Stimulated activated CD8-positive, alpha-beta memory T cell treated with anti-CD3 and anti-CD28 coated beads, Interleukin-4, amount 100 ng/mL, for 1 hour (primary cell): Measurements from ENCODE around the gene OLFM3.

Source experiments
- DNase-seq, 2 donors: peaks; one replicate each; pipeline ENCODE4 v3.0.0-alpha.2; 2020; ENCODE audit warnings: low read depth in 2 of 2, low spot score in 1 of 2

The OLFM3 gene

GRCh38 chr1:101945884-101946283 is 50.8 kb downstream of the OLFM3 start:
- no peak for DNase-seq

DNA sequence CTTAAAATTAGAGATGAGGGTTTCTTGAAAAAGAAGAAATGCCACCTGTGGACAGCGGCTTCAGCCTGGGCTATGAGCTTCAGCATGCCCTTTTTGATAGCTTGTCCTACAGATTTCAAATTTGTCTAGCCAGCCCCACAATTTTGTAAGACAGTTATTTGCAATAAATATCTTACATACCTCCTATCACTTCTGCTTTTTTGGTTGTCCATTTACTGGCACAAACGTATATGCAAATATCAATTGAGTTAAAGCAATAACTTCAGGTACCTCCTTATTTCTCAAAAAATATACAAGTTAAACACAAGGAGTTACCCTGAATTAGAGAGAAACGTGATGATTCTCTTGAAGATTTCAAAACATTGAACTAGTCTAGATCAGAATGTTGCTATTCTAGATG is 53.5 kb downstream of the OLFM3 start:
- DNase-seq, result no peak

DNA sequence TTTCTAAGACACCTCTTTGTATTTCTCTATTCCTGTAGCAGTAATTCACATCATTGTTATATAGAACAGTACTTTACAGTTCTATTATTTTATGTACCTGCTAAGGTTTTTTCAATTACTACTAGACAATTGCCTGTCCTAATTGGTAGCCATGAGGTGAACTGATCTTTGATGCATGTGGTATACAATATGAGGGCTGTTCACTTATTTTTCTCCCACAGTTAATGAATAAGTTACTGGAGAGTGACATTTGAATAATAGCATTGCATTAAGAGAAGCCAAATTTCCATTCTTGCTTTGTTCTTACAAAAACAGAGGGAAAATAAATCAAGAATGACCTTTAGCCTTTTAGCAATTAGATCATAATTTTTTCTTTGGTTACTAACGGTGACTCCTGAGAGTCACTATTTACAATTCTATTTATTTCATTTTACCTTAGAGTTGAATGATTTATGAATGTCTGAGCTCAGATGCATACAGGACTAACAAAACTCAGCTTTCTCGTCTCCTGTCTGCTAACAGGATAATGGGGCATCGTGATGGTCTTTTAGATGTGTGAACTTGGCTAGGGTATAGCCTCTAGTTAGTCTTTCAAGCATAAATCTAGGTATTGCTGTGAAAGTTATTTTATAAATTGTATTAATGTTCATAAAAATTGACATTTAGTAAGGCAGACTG is 54.1 kb downstream of the OLFM3 start:
- no peak for DNase-seq

- DNase-seq, result no peak
These were observed 58.0 kb downstream of the OLFM3 start for GRCh38 chr1:101938681-101939080.

DNA sequence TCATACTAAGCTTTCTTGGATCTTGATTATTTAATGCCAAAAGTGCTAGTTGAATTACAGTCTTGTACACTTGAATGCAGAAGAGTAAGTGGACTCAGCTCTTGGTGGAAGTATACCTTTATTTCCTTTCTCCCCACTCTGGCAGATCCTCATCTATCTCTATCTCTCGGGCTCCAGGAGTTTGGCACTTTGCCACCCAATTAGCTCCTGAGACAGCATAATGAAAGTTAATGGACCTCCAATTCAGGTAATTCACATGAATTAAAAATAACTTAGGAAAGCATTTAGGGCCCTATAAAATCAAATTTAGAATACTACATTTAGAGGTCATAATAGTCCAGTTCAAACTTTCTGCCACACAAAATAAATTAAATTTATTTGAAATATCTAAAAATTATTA is 67.4 kb downstream of the OLFM3 start:
- DNase-seq, result no peak

- no peak for DNase-seq
These were observed 67.9 kb downstream of the OLFM3 start for GRCh38 chr1:101928829-101929228.

GRCh38 chr1:101924700-101925099 is 72.0 kb downstream of the OLFM3 start:
- no peak for DNase-seq

GRCh38 chr1:101920577-101920976 is 76.1 kb downstream of the OLFM3 start:
- DNase-seq, result no peak

DNA sequence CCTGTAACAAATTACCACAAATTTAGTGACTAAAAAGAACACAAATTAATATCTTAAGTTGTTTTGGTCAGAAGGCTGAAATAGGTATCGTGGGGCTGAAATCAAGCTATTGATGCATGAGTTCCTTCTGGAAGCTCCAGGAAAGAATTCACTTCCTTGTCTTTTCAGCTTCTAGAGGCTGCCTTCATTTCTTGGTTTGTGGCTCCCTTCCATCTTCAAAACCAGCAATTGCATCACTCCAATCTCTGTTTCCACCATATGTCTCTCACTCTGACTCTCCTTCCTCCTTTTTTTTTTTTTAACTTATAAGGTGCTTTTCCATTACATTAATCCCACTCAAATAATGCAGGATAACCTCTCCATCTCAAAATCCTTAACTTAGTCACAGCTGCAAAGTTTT is 78.4 kb downstream of the OLFM3 start:
- DNase-seq, result no peak

GRCh38 chr1:101915597-101915996 is 81.1 kb downstream of the OLFM3 start:
- no peak for DNase-seq

GRCh38 chr1:101914473-101915242 is 82.1 kb downstream of the OLFM3 start:
- DNase-seq, result no peak

DNA sequence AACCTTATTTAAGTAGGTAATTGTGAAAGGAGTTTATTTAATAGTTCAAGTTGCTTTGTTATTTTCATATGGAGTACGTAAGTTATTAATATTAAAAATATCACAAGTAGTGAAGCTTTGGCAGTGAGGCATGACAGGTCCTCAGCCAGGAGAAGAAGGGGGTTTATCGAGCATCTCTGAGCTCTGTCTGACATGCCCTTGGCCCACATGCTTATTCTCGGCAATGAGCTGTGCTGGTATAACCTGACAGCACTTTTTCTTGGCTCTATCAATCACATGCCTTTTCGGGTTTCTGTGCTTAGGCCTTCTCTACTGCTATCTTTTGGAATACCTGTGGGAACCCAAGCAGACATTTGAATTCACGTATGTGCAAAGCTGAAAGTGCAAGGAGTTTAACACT is 84.8 kb downstream of the OLFM3 start:
- DNase-seq, result no peak

- no peak for DNase-seq
These were observed 87.7 kb downstream of the OLFM3 start for GRCh38 chr1:101908980-101909379.

DNA sequence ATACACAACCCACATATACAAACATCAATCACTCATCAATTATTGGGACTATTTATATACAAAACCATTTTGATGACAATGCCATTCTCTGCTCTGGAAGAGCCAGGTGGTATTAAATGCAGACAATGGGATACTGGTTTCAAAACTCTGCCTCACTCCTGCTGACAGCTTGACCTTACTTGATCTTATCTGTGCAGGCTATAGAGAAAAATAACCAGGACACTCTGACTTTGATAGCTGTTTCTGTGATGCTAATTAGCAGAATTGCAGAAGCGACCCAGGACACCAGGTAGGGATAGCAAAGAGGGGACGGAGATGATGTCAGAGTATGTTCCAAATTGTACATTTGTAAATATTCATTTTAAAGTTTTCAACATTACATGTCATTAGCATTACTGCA is 89.5 kb downstream of the OLFM3 start:
- DNase-seq, result no peak

- DNase-seq, result no peak
These were observed 91.4 kb downstream of the OLFM3 start for GRCh38 chr1:101905283-101905835.

DNA sequence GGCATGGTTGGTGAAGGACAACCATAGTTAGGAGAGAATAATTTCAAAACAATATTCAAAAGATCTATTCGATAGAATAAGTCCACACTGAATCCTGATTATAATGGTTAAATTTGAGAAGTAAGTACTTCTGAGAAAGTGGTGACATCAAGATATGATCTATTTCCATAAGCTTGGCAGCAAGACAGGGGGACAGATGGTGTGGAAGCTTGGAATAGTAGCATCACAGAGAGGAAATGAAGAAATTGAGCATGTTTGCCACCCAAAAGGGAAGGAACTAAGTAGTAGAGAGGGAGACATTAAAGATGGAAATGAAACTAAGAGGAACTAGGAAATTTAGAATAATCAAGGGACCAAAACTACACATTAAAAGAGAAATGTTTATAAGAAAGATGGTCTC is 94.5 kb downstream of the OLFM3 start:
- no peak for DNase-seq

DNA sequence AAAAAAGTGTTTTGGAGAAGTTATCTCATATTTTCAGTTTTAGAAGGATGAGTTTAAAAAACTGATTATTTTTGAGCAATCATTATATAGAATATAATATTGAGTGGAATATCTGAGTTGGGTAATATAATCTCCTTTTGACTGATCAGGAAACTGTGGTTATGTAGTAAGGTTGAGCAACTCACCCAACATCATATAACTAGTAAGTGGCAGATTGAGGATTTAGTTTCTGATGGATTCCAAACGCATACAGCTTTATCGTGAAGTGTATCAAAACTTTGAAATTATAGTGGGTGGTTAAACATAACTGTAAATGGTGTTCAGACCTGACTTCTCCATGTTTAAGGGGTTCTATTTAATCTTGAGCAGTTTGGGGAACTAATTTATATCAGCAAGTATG is 98.6 kb downstream of the OLFM3 start:
- no peak for DNase-seq

DNA sequence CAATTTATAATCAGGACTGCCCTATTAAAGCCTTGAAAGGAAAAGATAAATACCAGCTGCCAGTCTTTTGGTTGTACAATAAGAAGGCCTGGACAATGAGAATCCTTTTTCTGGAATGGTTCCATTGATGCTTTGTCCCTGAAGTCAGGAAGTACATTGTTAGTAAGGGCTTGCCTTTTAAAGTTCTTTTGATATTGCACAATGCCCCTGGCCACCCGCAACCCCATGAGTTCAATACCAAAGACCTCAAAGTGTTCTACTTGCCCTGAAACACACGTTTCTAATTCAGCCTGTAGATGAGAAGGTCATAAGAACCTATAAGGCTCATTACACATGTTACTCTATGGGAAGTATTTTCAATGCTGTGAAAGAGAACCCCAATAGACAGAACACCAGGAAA is 112.1 kb downstream of the OLFM3 start:
- DNase-seq, result no peak

GRCh38 chr1:101875891-101876290 is 120.8 kb downstream of the OLFM3 start:
- no peak for DNase-seq

DNA sequence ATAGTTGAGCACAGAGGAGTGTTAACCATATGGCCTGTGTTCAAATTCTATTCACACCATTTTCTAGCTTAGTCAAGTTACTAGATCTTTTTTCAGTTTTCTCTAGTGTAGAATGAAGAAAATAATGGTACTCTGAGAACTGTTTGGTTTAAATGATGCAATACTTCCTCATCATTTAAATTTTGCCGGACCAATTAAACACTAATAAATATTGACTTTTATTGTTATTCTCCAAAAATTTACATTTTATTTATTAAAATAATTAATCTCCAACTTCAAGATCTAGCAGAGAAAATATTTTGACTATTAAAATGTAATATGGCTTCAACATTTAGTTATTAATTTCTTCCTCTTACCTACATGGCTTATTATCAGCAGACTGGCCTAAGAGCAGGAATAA is 123.1 kb downstream of the OLFM3 start:
- no peak for DNase-seq

DNA sequence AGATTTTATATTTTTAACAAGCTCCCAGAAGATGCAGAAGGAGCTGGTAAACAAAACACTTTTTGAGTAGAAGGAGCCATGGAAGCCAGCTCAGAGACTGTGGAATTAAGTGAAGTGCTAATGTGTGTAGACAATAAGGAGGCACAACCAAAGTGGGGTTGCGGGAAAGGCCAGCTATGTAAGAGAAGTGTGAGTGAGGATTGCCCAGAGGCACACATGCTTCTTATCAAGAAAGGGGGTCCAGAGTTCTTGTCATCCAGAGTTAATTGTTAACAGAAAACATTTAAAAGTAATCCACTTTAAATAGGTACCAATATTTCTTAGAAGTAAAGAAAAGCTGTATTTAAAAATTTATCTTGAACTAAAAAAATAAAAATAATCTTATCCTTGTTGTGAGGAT is 136.8 kb downstream of the OLFM3 start:
- DNase-seq, result no peak

DNA sequence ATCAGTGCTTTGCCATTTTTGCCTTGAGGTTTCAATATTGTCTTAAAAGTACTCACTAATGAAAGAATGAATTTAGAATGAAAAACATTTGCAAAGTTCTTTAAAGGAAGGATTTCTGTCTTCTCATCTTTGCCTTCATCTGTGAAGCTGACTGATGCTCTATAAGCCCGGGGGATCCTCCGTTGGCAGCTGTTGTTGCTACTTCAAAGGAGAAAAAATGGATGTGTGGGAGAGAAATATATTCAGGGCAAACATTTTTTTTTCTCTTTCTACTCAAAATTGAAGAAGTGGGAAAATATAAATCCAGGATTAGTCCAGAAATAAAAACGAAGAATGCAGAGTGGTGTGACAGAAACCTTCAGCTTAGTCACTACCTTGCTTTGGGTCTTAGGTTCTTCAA is 142.5 kb downstream of the OLFM3 start:
- no peak for DNase-seq

- DNase-seq, result no peak
These were observed 143.8 kb downstream of the OLFM3 start for GRCh38 chr1:101852936-101853335.
